Lower leg skin (tissue), 4 donors: ENCODE measurements around the gene NAA38. TPM values are rescaled to one million over a fixed set of nuclear protein-coding genes. Genes with fewer than 3 reads are reported as not detected.

Experiments
- DNase-seq, 2 donors: peaks; one replicate each; pipeline ENCODE4 v3.0.0-alpha.2; 2019; ENCODE audit warnings: low spot score in 2 of 2
- H3K4me3 ChIP-seq: fragments of 200-600 bp; sonication (generic); 2 replicates; pipeline ENCODE4 v1.5.1; 2017; ENCODE audit warnings: mild to moderate bottlenecking, low read depth; ENCODE audit not compliant: poor library complexity, severe bottlenecking
- CTCF ChIP-seq, 3 donors: fragments of 450-650 bp; IDR thresholded peaks; one replicate each; pipeline ENCODE4 v1.5.1; 2016; ENCODE audit warnings: antibody characterized with exemption in 3 of 3, mild to moderate bottlenecking in 3 of 3, moderate library complexity in 2 of 3
- POLR2A ChIP-seq, 2 donors: fragments of 450-650 bp; IDR thresholded peaks; one replicate each; pipeline ENCODE4 v1.6.1; 2016 to 2017; ENCODE audit warnings: antibody characterized with exemption in 2 of 2, mild to moderate bottlenecking in 1 of 2, moderate library complexity in 1 of 2
- WGBS, 2 donors: methylation state at CpG; one replicate each; pipeline ENCODE4 v1.1.5; 2018; 5-methylcytosine and 5-hydroxymethylcytosine counted together
- intact Hi-C: fragments of 100-400 bp; cut with DNase I; formaldehyde crosslinking; loops from one replicate; pipeline ENCODE4 v1.15.0; 2023; ENCODE audit warnings: low total_unique reads
- total RNA-seq, 4 donors: library from RNA; depleted of rRNA; stranded (reverse); fragments of >200 nt; gene quantifications; one replicate each; pipeline ENCODE4 v1.1.0, GENCODE V29; 2016

NAA38 gene
- total RNA-seq, 4 donors from 2014 or later = 56.8 to 101 (median 91.3) TPM

- WGBS, 2 donors = 67 to 73% methylated on average over 1 of the region's 1 CpG
- no peak overlapping the region for H3K4me3 ChIP-seq
- intact Hi-C loops = no loop called here
- no peak for DNase-seq
- TF ChIP-seq POLR2A (IDR thresholded peaks at IDR 0.05) (no peak), CTCF (IDR thresholded peaks at IDR 0.05) (no peak)
Observed at GRCh38 chr17:7840875-7841274, 16.5 kb downstream of the NAA38 start.

- no peak for TF ChIP-seq CTCF (IDR thresholded peaks at IDR 0.05)
- no peak for TF ChIP-seq POLR2A (IDR thresholded peaks at IDR 0.05)
- H3K4me3 ChIP-seq = no peak overlapping the region
- intact Hi-C loops = no loop called here
- DNase-seq = no peak
- WGBS, 2 donors = 43 to 71% methylated on average over 1 of the region's 1 CpG
Observed at GRCh38 chr17:7840441-7840840, 16.9 kb downstream of the NAA38 start.

- intact Hi-C loops = no loop called here
- DNase-seq = peak in 1 of 2 donors; percentile 76
- WGBS, 2 donors = 43 to 60% methylated on average over 2 of the region's 2 CpGs
- H3K4me3 ChIP-seq = no peak overlapping the region
- TF ChIP-seq CTCF (IDR thresholded peaks at IDR 0.05) (no peak), POLR2A (IDR thresholded peaks at IDR 0.05) (no peak)
Observed at GRCh38 chr17:7839876-7840261, 17.5 kb downstream of the NAA38 start.

GRCh38 chr17:7839190-7839875 is 18.0 kb downstream of the NAA38 start:
- DNase-seq = peak in 1 of 2 donors; percentile 88
- 53% methylated on average over 6 of the region's 6 CpGs for WGBS, 2 donors
- intact Hi-C loops = no loop called here
- no peak overlapping the region for H3K4me3 ChIP-seq
- TF ChIP-seq POLR2A (IDR thresholded peaks at IDR 0.05) (no peak), CTCF (IDR thresholded peaks at IDR 0.05) (no peak)

- WGBS, 2 donors = 21 to 28% methylated on average over 9 to 10 of the region's 12 CpGs
- peak in 1 of 2 donors; percentile 80 for DNase-seq
- H3K4me3 ChIP-seq = no peak overlapping the region
- intact Hi-C loops = no loop called here
- TF ChIP-seq POLR2A (IDR thresholded peaks at IDR 0.05) = no peak
- TF ChIP-seq CTCF (IDR thresholded peaks at IDR 0.05) = no peak
Observed at GRCh38 chr17:7838090-7839075, 19.0 kb downstream of the NAA38 start.
